NCI-H345 treated with DMSO at 0.1 percent for 48 hours (cell line): Measurements from ENCODE around the gene CWC27.

ENCODE experiments used
- DNase-seq: peaks from one replicate; lab custom pipeline; 2025; ENCODE audit not compliant: unreplicated experiment; lab: John Stamatoyannopoulos, UW

The CWC27 gene, protein sequence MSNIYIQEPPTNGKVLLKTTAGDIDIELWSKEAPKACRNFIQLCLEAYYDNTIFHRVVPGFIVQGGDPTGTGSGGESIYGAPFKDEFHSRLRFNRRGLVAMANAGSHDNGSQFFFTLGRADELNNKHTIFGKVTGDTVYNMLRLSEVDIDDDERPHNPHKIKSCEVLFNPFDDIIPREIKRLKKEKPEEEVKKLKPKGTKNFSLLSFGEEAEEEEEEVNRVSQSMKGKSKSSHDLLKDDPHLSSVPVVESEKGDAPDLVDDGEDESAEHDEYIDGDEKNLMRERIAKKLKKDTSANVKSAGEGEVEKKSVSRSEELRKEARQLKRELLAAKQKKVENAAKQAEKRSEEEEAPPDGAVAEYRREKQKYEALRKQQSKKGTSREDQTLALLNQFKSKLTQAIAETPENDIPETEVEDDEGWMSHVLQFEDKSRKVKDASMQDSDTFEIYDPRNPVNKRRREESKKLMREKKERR

DNA sequence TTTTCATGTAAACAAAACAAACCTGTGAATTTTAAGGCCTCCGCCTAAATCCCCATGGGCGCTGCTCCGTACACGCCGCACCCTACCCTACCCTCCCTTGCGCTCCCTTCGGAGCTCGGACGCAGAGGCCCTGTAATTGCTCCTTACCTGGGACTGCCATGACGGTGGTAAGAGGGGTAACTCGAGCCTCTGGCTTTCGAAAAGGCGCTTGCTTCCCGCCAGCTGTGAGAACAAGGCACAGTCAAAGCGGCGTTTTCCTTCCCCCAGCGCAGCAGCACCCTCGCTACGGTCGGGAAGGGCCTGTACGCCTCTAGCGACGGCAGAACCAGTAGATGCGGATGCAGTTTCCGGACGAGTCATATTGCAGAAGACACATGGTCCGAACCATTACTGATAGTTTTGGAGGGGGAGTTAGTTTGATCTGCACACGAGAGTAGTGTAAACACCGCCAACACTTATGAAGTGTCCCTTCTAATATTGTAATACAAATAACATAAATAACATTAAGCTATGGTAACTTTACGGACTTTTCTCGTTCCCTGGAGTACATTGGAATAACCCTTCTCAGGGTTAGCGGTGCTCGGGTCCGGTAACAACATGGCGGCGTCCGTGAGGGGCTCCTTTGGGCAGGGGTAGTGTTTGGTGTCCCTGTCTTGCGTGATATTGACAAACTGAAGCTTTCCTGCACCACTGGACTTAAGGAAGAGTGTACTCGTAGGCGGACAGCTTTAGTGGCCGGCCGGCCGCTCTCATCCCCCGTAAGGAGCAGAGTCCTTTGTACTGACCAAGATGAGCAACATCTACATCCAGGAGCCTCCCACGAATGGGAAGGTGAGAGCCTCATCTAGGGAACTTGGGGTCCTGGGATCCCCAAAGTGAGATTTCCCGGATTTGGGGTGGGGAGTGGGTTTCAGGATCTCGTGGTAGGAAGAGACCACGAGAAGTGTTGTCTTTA is at the start of gene CWC27, which contains the start of gene SREK1IP1:
Gene CWC27 (plus strand): TSS at position 573 of the 955 bp plus-strand sequence. CDS start 217 bp downstream, at position 790.
Gene SREK1IP1 (minus strand): TSS at position 334 of the 955 bp plus-strand sequence. CDS start 174 bp downstream, at position 160.
- peak; percentile 76 for DNase-seq

DNA sequence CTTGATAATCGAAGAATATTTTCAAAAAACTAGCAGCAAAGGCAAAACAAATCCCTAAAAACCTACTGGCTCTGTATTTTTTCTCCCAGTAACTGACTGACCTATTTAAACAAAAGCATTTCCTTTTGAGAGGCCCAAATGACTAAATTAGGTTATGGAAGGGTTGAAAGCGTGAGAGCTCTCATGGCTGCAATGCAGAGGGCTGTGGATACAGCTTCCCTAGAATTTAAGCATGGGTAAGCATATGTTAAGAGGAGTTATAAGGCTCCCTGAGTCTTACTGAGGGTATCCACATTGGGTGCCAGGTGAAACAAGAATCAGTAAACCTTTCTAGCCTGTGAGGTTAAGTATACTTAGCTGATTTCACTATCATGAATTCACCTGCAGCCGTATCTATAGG is 46.1 kb upstream of the CWC27 start:
- DNase-seq = no peak

DNA sequence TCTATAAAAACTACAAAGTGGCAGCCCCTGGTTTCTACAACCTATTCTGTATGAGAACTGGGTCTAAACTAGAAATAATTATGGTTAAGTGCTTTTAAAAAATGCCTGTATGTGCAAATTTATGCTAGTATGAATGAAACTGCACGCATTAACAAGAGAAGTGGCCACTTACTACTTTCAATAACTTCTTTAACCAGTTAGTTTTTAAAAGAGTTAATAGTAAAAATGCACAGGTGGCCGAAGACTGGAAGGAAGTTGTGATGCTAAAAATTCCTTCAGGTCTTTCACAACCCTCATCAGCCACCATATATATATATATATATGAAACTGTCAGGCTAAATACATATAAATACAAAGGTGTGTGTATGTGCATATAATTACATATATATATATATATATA is 41.6 kb upstream of the CWC27 start:
- DNase-seq = no peak

DNA sequence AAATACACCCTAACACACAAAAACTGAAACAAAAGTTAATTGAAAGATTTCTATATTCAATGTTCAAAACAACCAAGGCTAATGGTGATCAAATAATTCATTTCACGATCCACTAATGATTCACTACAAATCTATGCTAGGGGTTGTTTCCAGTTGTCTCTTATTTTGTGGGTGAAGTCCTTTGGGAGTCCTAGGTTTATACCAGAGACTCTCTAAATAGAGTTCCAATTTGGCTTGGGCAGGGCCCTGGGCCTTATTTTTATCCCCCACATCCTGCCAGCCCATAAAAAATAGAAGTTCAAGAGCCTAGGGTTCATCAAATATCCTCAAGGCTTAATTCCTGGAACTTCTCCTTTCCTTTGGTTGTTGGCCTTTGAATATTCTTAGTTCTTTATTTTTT is 26.3 kb upstream of the CWC27 start:
- DNase-seq = no peak

DNA sequence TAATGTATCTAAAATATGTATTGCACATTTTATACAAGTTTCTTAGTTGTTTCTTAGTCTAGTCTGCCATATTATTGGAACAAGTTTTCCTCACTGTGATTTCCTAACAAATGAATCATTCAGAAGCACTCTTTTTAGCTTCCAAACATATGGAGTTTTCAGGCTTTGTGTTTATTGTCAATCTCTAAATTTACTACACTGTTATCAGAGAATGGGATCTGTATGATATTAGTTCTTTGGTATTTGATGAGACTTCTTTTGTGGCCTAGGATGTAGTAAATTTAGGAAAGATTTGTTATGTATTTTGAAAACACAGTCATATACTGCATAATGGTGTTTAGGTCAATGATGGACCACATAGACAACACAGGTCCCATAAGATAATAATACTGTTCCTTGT is 25.9 kb upstream of the CWC27 start:
- no peak for DNase-seq

DNA sequence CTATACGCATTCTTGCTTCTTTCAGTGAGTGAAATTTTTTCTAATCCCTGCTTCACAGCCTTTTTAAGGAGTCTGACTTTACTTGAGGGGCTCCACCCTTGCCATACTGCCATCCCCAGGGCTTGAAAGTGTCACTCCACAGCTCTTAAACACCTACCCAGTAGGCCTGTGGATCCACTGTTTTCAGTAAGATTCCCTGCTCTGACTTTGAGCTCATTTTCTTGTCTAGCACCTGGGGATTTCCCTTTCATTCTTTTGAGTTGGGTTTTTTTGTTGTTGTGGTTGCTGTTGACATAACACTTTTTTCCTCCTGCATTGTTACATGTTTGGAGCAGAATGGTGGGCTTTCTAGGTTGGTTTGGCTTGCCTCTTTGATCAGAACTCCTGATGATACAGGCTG is 23.8 kb upstream of the CWC27 start:
- DNase-seq = no peak

DNA sequence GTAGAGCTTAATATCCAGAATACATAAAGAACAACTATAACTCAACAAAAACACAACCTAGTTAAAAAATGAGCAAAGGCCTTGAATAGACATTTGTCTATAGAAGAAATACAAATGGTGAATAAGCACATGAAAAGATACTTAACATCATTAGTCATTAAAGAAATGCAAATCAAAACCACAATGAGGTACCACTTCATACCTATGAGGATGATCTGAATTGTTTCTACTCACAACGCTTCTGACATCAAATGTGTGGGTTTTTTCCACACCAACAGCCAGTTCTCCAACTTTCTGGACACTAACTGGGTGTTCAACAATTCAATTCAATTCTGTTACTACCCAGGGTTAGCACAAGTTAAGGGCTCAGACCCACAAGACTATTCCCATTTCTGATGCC is 22.3 kb upstream of the CWC27 start:
- DNase-seq = no peak

DNA sequence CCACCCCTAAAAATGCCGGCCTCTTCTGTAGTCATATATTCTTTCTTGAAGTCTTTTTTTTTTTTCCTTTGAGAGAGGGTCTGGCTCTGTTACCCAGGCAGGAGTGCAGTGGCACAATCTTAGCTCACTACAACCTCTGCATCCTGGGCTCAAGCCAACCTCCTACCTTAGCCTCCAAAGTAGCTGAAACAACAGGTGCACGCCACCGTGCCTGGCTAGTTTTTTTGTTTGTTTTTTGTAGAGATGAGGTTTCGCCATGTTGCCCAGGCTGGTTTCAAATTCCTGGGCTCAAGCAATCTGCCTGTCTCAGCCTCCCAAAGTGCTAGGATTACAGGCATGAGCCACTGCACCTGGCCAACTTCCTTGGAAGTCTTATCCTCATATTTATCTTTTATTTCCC is 19.3 kb upstream of the CWC27 start:
- no peak for DNase-seq

DNA sequence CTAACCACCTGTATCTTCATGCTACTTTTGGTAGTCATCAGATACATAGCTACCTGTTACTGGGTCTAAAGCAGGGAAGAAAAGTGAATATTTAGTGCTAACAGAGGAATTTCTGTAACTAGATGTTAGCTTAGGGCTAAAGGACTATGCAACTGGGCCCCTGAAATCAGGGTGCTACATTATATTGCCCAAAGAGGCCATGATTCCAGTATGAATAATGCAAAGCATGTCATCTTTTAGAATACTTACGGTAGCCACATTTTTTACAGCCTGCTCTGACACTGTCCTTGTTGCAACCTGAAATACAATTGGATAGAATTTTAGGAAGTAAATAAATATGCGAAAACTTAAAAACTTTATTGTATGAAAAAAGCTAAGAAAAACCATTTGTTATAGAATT is 14.7 kb upstream of the CWC27 start:
- DNase-seq = no peak

DNA sequence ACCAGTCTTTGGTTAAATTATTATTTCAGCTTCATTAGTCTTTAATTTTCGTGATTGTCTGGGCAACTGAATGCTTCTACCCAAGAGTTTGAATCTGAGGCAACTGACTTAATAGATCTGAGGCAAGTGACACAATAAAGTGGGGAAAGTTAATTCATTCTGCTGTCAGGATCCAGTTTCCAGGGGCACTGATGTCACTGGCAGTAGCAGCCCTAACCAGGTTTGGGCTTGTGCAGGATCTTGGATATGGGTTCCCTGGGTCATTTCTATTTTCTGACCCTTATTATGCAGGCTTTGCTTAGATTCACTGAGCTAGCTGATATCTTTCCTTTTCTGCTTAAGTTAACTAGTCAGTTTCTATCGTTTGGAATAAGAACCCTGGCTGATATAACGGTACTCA is 9.8 kb upstream of the CWC27 start:
- no peak for DNase-seq

DNA sequence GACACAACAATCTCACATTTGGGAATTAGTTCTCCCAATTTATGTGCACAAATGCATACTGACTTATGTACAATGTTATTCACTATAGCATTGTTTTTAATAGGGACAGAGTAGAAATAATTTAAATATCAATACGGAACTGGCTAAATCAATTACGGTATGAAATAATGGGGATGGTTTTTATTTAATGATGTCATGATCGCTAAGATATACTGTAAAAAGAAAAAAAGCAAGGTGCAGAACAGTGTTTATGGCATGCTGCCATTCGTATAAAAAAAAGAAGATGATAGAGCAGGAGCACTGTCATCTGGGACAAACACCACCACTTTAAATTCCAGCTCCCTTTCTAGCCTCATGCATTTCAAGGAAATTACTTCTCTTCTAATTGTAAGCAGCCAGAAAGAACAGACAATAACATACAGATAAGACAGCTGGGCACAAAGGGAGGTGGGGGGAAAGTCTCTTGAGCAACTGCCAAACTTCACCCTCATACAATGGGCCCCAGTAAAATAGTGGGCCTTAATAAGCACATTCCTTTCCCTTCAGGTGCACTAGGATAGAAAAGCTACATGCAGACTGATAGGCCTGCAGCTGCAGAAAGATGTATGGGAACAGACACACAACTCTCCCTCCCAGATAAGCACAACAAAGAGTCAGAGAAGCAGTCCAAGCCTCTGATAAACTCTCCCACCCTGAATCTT is 8.6 kb upstream of the CWC27 start:
- DNase-seq = no peak

DNA sequence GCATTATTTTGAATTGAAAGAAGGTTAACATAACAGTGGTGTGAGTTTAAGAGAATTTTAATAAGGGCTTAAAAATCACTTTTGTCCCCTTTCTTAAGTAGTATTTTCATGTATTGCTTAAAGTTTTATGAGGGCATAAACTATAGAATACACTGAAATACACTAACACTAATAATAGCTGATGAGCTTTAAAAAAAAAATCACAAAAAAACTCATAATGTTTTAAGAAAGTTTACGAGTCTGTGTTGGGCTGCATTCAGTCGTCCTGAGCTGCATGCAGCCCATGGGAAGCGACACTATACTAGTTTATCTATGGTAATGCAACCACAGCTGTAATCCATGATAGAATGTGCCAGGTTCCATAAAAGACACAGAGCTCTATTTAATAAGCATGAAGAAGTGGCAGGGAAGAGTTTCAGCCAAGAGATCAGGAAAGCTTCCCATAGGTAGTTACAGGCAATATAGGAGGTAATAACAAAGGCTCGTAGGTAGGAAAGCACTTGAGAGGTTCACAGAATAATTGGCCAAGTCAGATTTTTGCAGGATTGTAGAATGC is 4.7 kb upstream of the CWC27 start:
- DNase-seq = no peak

DNA sequence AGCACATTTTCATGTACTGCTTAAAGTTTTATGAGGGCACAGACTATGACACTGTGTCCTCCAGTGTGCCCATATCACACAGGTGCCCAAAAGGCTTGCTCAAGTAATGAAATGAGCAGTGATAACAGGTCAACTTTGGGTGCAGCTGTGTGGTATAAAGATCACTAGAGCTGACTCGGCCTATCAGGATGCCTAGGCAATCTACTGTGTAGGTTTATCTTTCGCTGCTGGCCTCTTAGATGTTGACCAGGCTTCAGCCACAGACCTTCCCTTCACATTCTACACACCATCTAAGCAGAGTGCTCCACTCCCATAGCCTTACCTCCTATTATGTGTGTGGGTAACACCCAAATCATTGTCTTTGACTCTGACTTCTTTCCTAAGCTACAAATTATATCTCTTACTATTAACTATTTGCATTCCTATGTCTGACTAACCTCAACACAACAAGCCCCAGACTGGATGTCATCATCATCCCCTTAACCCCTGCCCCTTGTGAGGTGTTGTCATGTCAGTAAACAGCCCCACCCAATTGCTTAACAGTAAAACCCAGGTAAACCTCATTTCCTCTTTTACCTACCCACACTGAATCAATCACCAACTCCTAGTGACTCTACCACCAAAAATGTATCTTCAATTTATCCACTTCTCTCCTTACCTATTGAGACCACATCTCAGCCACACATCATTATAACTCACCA is 2.8 kb upstream of the CWC27 start:
- DNase-seq = no peak

DNA sequence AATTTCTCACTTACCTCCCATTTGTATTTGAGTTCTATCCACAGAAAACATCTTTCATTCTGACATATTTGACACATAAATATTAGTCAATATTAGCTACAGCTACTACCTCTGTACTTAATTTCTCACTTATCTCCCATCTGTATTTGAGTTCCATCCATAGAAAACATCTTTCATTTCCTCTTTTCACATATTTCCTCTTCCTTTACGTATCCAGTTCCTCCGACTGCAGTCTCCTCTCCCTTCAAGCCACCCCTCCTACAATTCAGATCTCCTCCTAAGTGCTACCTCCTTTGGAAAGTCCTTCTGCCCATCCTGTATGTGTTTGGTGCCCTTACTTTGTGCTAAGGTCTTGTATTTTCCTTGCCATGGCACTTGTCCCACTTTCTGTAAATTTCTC is 1.8 kb upstream of the CWC27 start:
- no peak for DNase-seq

DNA sequence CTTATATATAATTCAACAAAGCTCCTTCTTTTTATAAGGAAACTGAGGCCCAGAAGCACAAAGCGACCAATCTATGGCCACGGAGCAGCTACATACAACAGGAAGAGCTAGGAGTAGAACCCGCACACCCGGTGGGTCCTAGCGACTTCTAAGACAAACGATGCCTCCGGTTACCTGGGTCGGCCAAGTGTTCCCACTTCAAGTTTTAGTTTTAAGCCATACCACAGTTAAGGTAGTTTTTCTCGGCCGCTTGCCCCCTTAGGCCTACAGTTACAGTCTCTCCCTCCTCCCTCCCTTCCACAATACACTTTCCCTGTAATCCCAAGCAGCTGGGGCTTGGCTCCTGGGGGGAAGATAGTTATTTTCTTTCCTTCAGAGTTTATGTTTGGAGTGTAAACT is 772 bp upstream of the CWC27 start:
- DNase-seq = no peak

DNA sequence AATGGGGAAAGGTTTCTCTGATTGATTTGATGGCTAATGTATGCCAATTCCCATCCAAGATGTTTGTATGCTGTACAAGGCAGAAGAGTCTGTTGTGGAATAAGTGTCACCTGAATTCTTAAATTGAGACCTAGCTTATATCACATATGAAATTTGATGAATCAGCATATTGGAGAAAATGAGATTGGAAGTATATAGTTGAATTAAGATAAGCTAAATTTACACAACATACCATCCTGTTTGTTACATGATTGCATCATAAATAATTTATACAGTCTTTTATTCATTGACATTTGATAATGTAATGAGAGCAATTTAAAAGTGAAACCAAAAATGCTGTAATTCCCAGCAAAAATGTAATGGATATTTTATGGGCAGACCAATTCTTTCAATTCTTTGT is 1.1 kb downstream of the CWC27 start:
- DNase-seq = no peak

DNA sequence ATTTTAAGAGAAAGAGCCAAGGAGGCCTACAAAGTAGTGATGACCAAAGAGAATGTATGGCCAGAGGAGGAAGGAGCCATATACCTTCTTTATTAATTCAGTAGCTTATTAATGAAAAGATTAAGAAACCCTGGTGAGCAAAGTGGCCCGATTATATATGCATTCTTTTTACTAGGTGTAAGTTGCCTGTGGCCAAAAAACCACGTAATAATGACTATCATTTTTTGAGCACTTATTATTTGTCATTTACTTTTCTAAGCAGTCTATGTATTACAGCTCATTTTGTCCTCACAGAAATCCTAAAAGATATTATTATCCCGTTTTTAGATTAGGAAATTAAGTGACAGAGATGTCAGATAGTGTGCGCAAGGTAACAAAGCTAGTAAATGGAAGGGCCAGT is 3.0 kb downstream of the CWC27 start:
- DNase-seq = no peak

DNA sequence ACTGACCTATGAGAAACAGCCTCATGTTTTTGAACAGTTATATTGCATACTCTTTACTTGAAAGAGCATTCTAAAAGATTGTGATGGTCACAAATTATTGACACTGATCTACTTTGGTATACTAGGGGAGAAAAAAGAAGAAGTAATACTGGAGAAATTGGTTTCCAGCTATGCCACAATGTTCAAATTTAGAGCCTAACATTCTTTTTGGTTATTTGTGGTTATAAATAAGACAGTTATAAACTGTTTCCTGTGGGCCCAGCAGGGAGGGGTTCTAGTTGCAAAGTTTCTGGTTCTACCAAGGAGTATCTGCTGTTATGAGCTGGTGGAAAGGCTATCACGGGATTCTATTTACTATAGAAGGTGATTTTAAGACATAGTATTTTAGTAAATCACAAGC is 4.8 kb downstream of the CWC27 start:
- DNase-seq = no peak

DNA sequence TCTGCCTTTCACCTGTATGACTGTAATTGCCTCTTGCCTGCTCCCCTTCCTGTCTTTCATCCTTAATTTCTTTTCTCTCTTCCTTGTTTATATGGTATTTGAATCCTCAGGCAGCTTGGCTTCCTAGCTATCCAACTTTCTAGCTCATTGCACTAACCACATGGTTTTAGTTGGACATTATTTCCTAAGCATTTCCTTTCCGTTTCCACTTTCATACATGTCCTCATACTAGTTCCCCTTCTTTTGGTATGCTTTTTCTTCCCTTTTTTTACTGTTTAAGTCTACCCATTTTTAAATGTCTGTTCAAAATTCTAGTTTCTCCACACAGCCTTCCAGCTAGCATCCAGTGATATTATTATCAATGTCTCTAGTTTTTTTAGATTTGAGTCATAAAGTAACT is 6.6 kb downstream of the CWC27 start:
- no peak for DNase-seq

DNA sequence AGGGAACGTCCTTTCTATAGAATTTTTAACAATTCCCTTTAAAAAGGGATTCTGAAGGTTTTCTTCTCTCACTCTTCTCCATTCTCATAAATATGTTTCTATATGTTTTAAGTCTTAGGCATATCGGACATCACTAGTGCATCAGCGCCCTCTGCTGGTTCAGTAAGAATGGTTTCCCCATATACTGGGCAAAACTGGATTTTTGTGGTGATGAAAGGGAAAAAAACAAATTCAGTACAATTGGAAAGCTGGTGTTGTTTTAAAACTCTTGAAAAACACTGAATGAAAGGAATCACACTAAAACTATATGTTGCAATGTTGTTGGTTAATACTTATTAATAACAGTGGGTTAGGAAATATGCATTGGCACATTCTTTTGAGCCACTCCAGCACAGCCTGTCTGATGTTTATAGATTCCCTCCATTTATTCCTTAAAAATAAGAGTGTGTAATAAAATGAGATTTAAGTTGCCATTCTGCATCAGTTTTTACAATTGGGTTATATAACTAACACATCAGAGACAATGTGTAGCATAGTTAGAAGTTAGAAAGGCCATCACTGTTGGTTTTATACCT is 15.8 kb downstream of the CWC27 start:
- DNase-seq = peak; percentile 38
